OCI-LY3 (cell line): Measurements from ENCODE around the gene PRKRA.

Source experiments
- CTCF ChIP-seq: fragments of 200-600, 300-600 bp; sonication (generic); IDR thresholded peaks from 2 replicates; pipeline ENCODE4 v1.5.1; 2014; ENCODE audit warnings: antibody characterized with exemption, low read length, low read depth
- EZH2phosphoT487 ChIP-seq: fragments of 200-600 bp; shearing (Covaris generic); IDR thresholded peaks from 2 replicates; pipeline ENCODE4 v1.6.1; 2018; ENCODE audit warnings: antibody characterized with exemption, mixed run types, low read depth

GRCh38 chr2:178491612-178492011 is 40.6 kb upstream of the PRKRA start:
- TF ChIP-seq CTCF = no peak
- no peak for TF ChIP-seq EZH2phosphoT487
